CD4-positive, CD25-positive, alpha-beta regulatory T cell (primary cell): ENCODE measurements around the gene ELMOD1. TPM values are rescaled to one million over a fixed set of nuclear protein-coding genes. Genes with fewer than 3 reads are reported as not detected.

Experiments
- ATAC-seq, 2 donors: fragments of 150-1000 bp; cut with Tn5 transposase; one replicate each; pipeline ENCODE4 v1.10.0; 2021; ENCODE audit warnings: low read depth in 2 of 2, moderate number of reproducible peaks in 2 of 2, moderate library complexity in 1 of 2
- DNase-seq, 3 donors: peaks; one replicate each; pipeline versions ENCODE4 v3.0.0 to v3.0.0-alpha.2; 2012 to 2022; ENCODE audit warnings: mixed read lengths in 1 of 3
- H3K27ac ChIP-seq: one replicate; pipeline ENCODE4 v1.7.0; 2013; ENCODE audit warnings: mild to moderate bottlenecking, low read length; ENCODE audit not compliant: insufficient read depth, poor library complexity, severe bottlenecking
- H3K27me3 ChIP-seq: one replicate; pipeline ENCODE4 v1.7.0; 2013; ENCODE audit warnings: low read length; ENCODE audit not compliant: control insufficient read depth, insufficient read depth
- H3K36me3 ChIP-seq: one replicate; pipeline ENCODE4 v1.7.0; 2013; ENCODE audit warnings: mild to moderate bottlenecking, low read length, moderate library complexity; ENCODE audit not compliant: control insufficient read depth, insufficient read depth
- H3K4me1 ChIP-seq: 2 replicates; pipeline ENCODE4 v1.7.0; 2013; ENCODE audit warnings: mild to moderate bottlenecking, low read length; ENCODE audit not compliant: insufficient read depth, control insufficient read depth, poor library complexity, severe bottlenecking
- H3K4me3 ChIP-seq: one replicate; pipeline ENCODE4 v1.7.0; 2013; ENCODE audit warnings: low read depth, mild to moderate bottlenecking, low read length, moderate library complexity
- H3K9me3 ChIP-seq, 2 experiments: 1 replicate in 1 of 2; 2 replicates in 1 of 2; pipeline ENCODE4 v1.7.0; 2013; ENCODE audit warnings: low read length in 2 of 2, mild to moderate bottlenecking in 1 of 2, moderate library complexity in 1 of 2; ENCODE audit not compliant: control insufficient read depth in 2 of 2
- H3K27ac Mint-ChIP-seq, 3 donors: one replicate each; pipeline ENCODE4 v1.8.0; 2020 to 2022; ENCODE audit warnings: mild to moderate bottlenecking in 3 of 3, mixed read lengths in 3 of 3, moderate library complexity in 2 of 3
- H3K27me3 Mint-ChIP-seq: one replicate; pipeline ENCODE4 v1.8.0; 2022; ENCODE audit warnings: mild to moderate bottlenecking, mixed read lengths
- H3K36me3 Mint-ChIP-seq: one replicate; pipeline ENCODE4 v1.8.0; 2020; ENCODE audit warnings: mixed read lengths
- H3K4me1 Mint-ChIP-seq, 4 donors: one replicate each; pipeline ENCODE4 v1.8.0; 2020 to 2022; ENCODE audit warnings: mixed read lengths in 4 of 4, mild to moderate bottlenecking in 1 of 4
- H3K4me3 Mint-ChIP-seq, 4 donors: one replicate each; pipeline ENCODE4 v1.8.0; 2020 to 2022; ENCODE audit warnings: mild to moderate bottlenecking in 4 of 4, mixed read lengths in 4 of 4, moderate library complexity in 3 of 4
- H3K9me3 Mint-ChIP-seq, 7 donors: one replicate each; pipeline ENCODE4 v1.8.0; 2020 to 2022; ENCODE audit warnings: mixed read lengths in 7 of 7, mild to moderate bottlenecking in 3 of 7, moderate library complexity in 2 of 7
- polyA plus RNA-seq, 4 donors: library from polyadenylated mRNA; unstranded; fragments of 300-500 nt; fragmentation: Illumina TruSeq; gene quantifications; one replicate each; pipeline ENCODE4 v1.2.3, GENCODE V29; 2021
- total RNA-seq: library from RNA; stranded (reverse); gene quantifications from one replicate; pipeline ENCODE4 v1.2.3, GENCODE V29; 2022

ELMOD1 gene
- total and polyA plus RNA-seq, 5 donors from 2014 or later = not detected

DNA sequence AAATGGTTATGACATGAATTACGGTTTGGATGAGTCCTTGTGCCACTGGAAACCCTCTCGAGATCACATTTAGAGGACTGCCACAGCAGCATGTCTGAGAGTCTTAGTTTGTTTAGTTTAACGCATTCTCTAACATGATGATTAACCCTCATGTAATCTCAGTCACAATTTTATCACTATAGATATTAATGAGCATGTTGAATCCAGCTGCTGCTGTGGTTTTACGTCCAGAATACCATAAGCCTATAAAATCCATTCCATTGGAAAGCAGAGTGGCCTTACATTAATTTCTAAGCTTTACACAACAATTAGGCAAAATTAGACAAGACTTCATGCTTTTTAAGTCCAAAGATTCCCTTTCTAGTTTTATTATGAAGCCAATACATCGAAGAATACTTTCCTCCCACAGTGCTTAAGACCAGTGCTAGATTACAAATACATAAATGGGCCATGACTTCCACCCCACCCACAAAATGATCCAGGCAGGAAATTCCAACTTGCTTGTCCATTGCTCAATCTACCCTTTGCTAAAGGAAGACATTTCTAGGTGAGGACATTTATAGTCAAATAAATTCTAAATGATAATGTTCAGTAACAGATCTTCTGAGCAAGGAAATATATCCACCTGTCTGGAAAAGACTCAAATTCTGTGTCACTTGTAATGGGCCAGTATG is 3.5 kb upstream of the ELMOD1 start:
- peaks cover 9 to 26% (median 18%) of the 10 kb centered on the region in 4 donors for H3K4me1 Mint-ChIP-seq
- H3K27ac Mint-ChIP-seq = no peak overlapping the region
- Histone ChIP-seq H3K9me3 (peaks cover 5 to 6% of the 10 kb centered on the region in 2 experiments), H3K36me3 (no peaks in the 10 kb centered on the region), H3K4me3 (no peak overlapping the region), H3K4me1 (peaks cover 26% of the 10 kb centered on the region), H3K27ac (no peak overlapping the region), H3K27me3 (peaks cover 54% of the 10 kb centered on the region)
- no peak overlapping the region for H3K4me3 Mint-ChIP-seq
- H3K36me3 Mint-ChIP-seq = no peaks in the 10 kb centered on the region
- peaks cover 0 to 6% (median 0%) of the 10 kb centered on the region in 7 donors for H3K9me3 Mint-ChIP-seq
- ATAC-seq (no peak), DNase-seq (no peak)
- peaks cover 69% of the 10 kb centered on the region for H3K27me3 Mint-ChIP-seq

DNA sequence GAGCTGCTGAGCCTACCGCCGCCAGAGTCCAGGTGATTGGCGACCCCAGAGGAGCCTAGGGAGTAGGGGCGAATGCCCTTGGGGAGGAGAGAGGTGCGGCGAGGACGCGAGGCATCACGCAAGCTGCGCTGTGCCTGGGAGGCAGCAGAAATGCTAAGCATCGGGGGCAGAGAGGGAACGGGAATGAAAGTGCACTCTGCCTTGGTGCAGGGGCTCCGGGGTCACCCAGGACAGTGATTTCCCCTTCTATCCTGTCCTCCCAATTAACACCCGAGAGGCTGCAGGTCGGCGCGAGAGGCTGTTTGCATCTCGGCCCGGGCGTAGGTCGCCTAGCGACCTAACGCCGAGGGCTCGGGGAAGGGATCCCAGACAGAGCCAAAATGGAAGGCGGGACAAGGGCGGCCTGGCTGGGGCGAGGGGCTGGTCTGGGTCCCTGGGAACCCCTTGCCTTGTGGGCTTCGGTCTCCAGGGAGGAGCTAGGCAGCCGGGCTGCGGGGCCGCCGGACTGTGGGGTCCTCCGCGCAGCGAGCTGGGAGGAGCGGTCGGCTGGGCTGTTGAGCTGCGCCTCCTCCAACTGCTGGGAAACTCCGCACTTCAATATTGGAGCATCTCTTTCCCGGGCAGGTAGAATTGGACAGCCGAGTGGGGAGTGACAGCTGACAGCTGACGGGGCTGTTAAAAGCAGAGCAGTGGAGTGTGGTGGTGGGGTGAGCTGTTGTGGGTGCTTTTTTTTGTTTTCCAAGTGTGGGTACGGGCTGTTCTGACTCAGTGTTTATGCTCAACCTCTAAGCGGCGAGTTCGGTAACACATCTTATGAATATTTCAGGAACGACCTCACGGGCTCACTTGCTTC is 657 bp downstream of the ELMOD1 start:
- Mint-ChIP-seq H3K9me3 (peaks cover 0 to 6% (median 0%) of the 10 kb centered on the region in 7 donors), H3K27ac (no peak overlapping the region), H3K4me1 (peaks cover 9 to 32% (median 23%) of the 10 kb centered on the region in 4 donors), H3K27me3 (peaks cover 84% of the 10 kb centered on the region), H3K36me3 (no peaks in the 10 kb centered on the region), H3K4me3 (peak overlapping the region; percentile 73 to 89 (median 82))
- Histone ChIP-seq H3K36me3 (no peaks in the 10 kb centered on the region), H3K4me1 (peaks cover 26% of the 10 kb centered on the region), H3K9me3 (peaks cover 5 to 6% of the 10 kb centered on the region in 2 experiments), H3K27me3 (peaks cover 62% of the 10 kb centered on the region), H3K4me3 (peak overlapping the region; percentile 21), H3K27ac (no peak overlapping the region)
- peak; percentile 25 to 51 for ATAC-seq
- peak in 2 of 3 donors; percentile 13 to 14 for DNase-seq

DNA sequence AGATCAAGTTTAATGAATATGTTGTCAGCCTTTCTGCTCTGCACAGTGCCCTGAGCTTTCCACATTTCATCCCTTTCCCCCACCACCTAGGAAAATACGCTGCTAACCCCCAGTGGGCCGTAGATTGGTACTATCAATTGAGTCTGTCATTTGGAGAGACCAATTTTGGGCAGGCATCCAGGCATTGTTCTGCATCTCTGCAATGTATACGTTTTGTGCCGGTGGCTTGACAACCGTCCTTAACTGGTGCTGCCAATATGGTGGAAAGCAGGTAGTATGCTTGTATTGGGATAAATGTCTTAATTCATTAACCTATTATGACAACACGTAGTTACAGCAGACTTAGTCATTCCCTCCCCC is 1.3 kb downstream of the ELMOD1 start:
- peak in 1 of 2 donors; percentile 10 for ATAC-seq
- no peak for DNase-seq

DNA sequence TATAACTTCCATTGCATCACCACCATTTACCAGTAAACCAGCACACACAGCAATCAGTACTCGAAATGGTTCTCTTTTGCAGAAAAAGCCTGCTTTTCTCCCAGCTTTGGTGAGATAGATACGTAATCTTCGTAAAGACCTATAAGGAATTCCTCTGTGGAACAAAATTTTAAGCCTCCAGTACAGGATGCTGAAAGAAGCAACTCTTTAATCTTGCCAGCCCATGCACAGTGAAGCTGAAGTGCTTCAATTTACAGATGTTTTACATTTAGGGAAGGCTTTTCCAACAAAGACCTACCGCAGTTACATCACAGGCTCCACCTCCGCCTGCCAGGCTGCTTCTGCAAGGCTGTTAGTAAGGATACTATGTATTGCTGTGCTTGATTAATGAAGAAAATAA is 1.9 kb downstream of the ELMOD1 start:
- ATAC-seq (no peak), DNase-seq (no peak)
- Histone ChIP-seq H3K4me1 (peaks cover 26% of the 10 kb centered on the region), H3K27me3 (peaks cover 61% of the 10 kb centered on the region), H3K4me3 (peak overlapping the region; percentile 8), H3K9me3 (peaks cover 5 to 6% of the 10 kb centered on the region in 2 experiments), H3K27ac (no peak overlapping the region), H3K36me3 (no peaks in the 10 kb centered on the region)
- Mint-ChIP-seq H3K4me3 (no peak overlapping the region), H3K4me1 (peaks cover 9 to 32% (median 23%) of the 10 kb centered on the region in 4 donors), H3K36me3 (no peaks in the 10 kb centered on the region), H3K9me3 (peaks cover 0 to 6% (median 0%) of the 10 kb centered on the region in 7 donors), H3K27ac (no peak overlapping the region), H3K27me3 (peaks cover 88% of the 10 kb centered on the region)

More for the DNA sequence above, 1.3 kb downstream of the ELMOD1 start:
- H3K36me3 Mint-ChIP-seq = no peaks in the 10 kb centered on the region
- H3K27me3 Mint-ChIP-seq = peaks cover 84% of the 10 kb centered on the region
- Histone ChIP-seq H3K4me3 (peak overlapping the region; percentile 8), H3K4me1 (peaks cover 26% of the 10 kb centered on the region), H3K27ac (no peak overlapping the region), H3K36me3 (no peaks in the 10 kb centered on the region), H3K27me3 (peaks cover 60% of the 10 kb centered on the region), H3K9me3 (peaks cover 5 to 6% of the 10 kb centered on the region in 2 experiments)
- H3K4me3 Mint-ChIP-seq = peak overlapping the region; percentile 73 to 89 (median 82)
- no peak overlapping the region for H3K27ac Mint-ChIP-seq
- peaks cover 0 to 6% (median 0%) of the 10 kb centered on the region in 7 donors for H3K9me3 Mint-ChIP-seq
- H3K4me1 Mint-ChIP-seq = peaks cover 9 to 32% (median 23%) of the 10 kb centered on the region in 4 donors

DNA sequence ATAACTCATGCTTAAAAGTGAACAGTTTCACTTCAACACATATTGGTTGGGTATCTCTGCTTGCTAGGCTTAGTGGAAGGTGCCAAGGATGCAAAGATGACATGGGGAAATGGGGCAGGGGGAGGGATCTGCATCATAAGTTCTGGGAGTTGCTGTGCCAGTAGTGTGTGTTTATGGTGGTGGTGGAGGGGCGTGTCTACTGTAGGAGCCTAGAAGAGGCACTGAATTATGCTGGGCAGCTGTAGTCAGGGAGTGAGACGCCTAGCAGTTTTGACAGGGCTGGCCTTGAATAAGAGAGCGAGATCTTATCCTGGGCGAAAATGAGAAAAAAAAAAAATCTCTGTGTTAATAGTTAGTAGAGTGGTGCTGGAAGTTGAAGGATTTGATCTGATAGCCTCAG is 3.0 kb downstream of the ELMOD1 start:
- no peaks in the 10 kb centered on the region for H3K36me3 Mint-ChIP-seq
- no peak overlapping the region for H3K27ac Mint-ChIP-seq
- Histone ChIP-seq H3K4me3 (no peak overlapping the region), H3K27me3 (peaks cover 60% of the 10 kb centered on the region), H3K4me1 (peaks cover 26% of the 10 kb centered on the region), H3K9me3 (peaks cover 2 to 3% of the 10 kb centered on the region in 2 experiments), H3K36me3 (no peaks in the 10 kb centered on the region), H3K27ac (no peak overlapping the region)
- peaks cover 4 to 32% (median 23%) of the 10 kb centered on the region in 4 donors for H3K4me1 Mint-ChIP-seq
- no peak overlapping the region for H3K4me3 Mint-ChIP-seq
- peaks cover 90% of the 10 kb centered on the region for H3K27me3 Mint-ChIP-seq
- ATAC-seq (no peak), DNase-seq (no peak)
- H3K9me3 Mint-ChIP-seq = peaks cover 0 to 3% (median 0%) of the 10 kb centered on the region in 7 donors

DNA sequence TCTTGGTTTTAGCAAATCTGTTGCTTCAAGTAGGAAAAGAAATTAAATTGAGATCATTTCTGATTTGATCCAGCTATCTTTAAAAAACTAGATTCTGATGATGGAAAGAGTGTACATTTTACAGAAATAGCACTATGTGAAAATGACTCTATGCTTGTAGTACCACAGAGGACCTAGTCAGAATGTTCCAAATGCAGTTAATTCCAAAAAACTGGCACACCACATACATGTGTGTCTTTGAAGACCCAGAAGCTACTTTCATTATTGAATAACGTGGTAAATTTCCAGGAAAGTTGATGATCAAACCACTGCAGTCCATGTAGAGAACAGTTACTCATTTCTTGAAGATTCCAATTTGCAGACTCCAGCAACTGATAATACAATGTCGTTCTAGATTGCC is 3.8 kb downstream of the ELMOD1 start:
- ATAC-seq (no peak), DNase-seq (no peak)
- Histone ChIP-seq H3K36me3 (no peaks in the 10 kb centered on the region), H3K4me3 (no peak overlapping the region), H3K4me1 (peaks cover 25% of the 10 kb centered on the region), H3K27me3 (peaks cover 52% of the 10 kb centered on the region), H3K9me3 (no peaks in the 10 kb centered on the region), H3K27ac (no peak overlapping the region)
- no peak overlapping the region for H3K4me3 Mint-ChIP-seq
- peaks cover 0 to 28% (median 18%) of the 10 kb centered on the region in 4 donors for H3K4me1 Mint-ChIP-seq
- no peaks in the 10 kb centered on the region for H3K36me3 Mint-ChIP-seq
- H3K27ac Mint-ChIP-seq = no peak overlapping the region
- peaks cover 84% of the 10 kb centered on the region for H3K27me3 Mint-ChIP-seq
- H3K9me3 Mint-ChIP-seq = peaks cover 0 to 3% (median 0%) of the 10 kb centered on the region in 7 donors

DNA sequence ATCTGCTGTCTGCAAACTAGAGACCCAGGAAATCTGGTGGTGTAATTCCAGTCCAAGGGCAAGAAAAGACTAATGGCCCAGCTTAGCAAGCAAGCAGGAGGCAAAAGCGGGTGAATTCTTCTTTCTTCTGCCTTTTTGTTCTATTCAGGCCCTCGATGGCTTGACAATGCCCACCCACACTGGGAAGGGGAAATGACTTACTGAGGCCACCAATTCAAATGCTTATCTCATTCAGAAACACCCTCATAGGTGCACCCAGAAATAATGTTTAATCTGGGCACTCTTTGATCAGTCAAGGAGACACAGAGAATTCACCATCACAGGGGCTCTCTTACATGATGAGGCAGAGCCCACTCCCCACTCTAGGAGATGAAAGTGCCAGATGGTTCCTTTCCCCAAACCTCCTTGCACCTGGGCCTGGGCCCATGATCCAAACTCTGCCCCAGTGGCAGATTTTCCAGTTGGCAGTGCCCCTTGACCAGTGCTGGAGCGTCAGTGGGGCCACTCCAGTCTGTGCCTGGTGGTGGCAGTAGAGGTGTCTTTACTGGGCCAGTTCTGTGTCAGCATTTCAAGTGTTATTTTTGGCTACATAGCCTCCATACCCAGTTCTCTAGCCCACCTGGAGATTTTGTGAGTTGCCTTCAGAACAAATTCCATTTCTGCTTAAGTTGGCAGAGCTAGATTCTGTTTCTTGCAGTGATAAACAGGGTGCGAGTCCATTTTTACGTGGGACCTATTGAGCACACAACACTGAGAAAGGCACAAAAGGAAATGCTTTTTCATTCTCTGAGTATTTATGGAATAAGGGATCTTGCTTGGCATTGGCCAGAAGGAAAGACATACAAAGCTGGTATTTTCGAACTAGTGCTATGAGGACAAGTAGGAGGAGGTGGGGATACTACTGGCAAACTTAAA is 7.5 kb downstream of the ELMOD1 start:
- H3K9me3 Mint-ChIP-seq = no peaks in the 10 kb centered on the region
- Histone ChIP-seq H3K4me1 (no peaks in the 10 kb centered on the region), H3K9me3 (no peaks in the 10 kb centered on the region), H3K27me3 (peaks cover 37% of the 10 kb centered on the region), H3K27ac (no peak overlapping the region), H3K36me3 (no peaks in the 10 kb centered on the region), H3K4me3 (no peak overlapping the region)
- peak in 1 of 2 donors; percentile 31 for ATAC-seq
- peak overlapping the region in 1 of 3 donors; percentile 52 for H3K27ac Mint-ChIP-seq
- DNase-seq = no peak
- peaks cover 76% of the 10 kb centered on the region for H3K27me3 Mint-ChIP-seq
- H3K36me3 Mint-ChIP-seq = no peaks in the 10 kb centered on the region
- no peaks in the 10 kb centered on the region for H3K4me1 Mint-ChIP-seq
- H3K4me3 Mint-ChIP-seq = no peak overlapping the region
